ENCODE measurements around the gene MATR3.
A peak's percentile ranks its signal among the peaks of the same experiment; 100 is the strongest.

Gene MATR3

GRCh38 chr5:139377226-139377625, 83.7 kb downstream of the MATR3 start:
- TF ChIP-seq CTCF (IDR thresholded peaks at IDR 0.05; ENCODE audit: extremely low read depth, missing control alignments) = no peak
- DNase-seq (ENCODE audit: low spot score) = no peak

GRCh38 chr5:139378101-139378825, 84.7 kb downstream of the MATR3 start:
- peak; percentile 33 for DNase-seq (ENCODE audit: low spot score)
- TF ChIP-seq CTCF (IDR thresholded peaks at IDR 0.05; ENCODE audit: extremely low read depth, missing control alignments) = no peak

- peak; percentile 24 for DNase-seq (ENCODE audit: low spot score)
- no peak for TF ChIP-seq CTCF (IDR thresholded peaks at IDR 0.05; ENCODE audit: extremely low read depth, missing control alignments)
Measured at GRCh38 chr5:139378941-139379361, 85.4 kb downstream of the MATR3 start.

GRCh38 chr5:139379626-139380449, 86.3 kb downstream of the MATR3 start:
- peak; percentile 17 for DNase-seq (ENCODE audit: low spot score)
- TF ChIP-seq CTCF (IDR thresholded peaks at IDR 0.05; ENCODE audit: extremely low read depth, missing control alignments) = no peak

Measured in GM20000 (cell line).